SK-N-MC (cell line): ENCODE data around the gene ARHGAP28.

Experiments
- EZH2 ChIP-seq: fragments of 200-600 bp; sonication (generic); IDR thresholded peaks from one replicate; pipeline ENCODE4 v1.6.1; 2017; ENCODE audit warnings: antibody characterized with exemption
- FOXP2 ChIP-seq: optimal IDR thresholded peaks from 2 replicates; pipeline ENCODE3; 2011; ENCODE audit warnings: mild to moderate bottlenecking, moderate library complexity; ENCODE audit not compliant: insufficient read depth; ENCODE audit errors: extremely low read length, control extremely low read depth
- POLR2AphosphoS5 ChIP-seq: IDR thresholded peaks from 2 replicates; pipeline ENCODE4 v1.6.1; 2012; ENCODE audit warnings: mild to moderate bottlenecking, low read depth, low read length, borderline replicate concordance

GRCh38 chr18:6917072-6917471, 187.6 kb downstream of the ARHGAP28 start:
- TF ChIP-seq EZH2 (no peak), POLR2AphosphoS5 (no peak), FOXP2 (no peak)
